ENCODE data around the gene TRHDE.

Gene TRHDE

GRCh38 chr12:72272091-72272661 is at the start of gene TRHDE:
Gene TRHDE, plus strand, starts transcription at chr12:72272370. Its CDS starts 274 bp downstream, at chr12:72272644.
- DNase-seq, result no peak
- peaks cover 62% of the 10 kb centered on the region for H3K27me3 Mint-ChIP-seq
- CTCF ChIA-PET, result interaction anchor here (1.0 kb wide), 1 partner anchor 11 kb away, joined by 3 read pairs; no protein-coding TSS in a partner anchor
- H3K36me3 Mint-ChIP-seq, result peaks cover 4% of the 10 kb centered on the region
- peaks cover 5% of the 10 kb centered on the region for H3K4me1 Mint-ChIP-seq
- H3K4me3 Mint-ChIP-seq, result no peak within 1 kb of the TSS
- no peak within 1 kb of the TSS for H3K27ac Mint-ChIP-seq
- H3K9me3 Mint-ChIP-seq, result no peaks in the 10 kb centered on the region

- H3K4me3 Mint-ChIP-seq, result no peak overlapping the region
- H3K36me3 Mint-ChIP-seq, result no peaks in the 10 kb centered on the region
- H3K9me3 Mint-ChIP-seq, result no peaks in the 10 kb centered on the region
- H3K27me3 Mint-ChIP-seq, result no peaks in the 10 kb centered on the region
- CTCF ChIA-PET, result no interaction called here
- H3K27ac Mint-ChIP-seq, result no peak overlapping the region
- H3K4me1 Mint-ChIP-seq, result no peaks in the 10 kb centered on the region
- no peak for DNase-seq
Measured at GRCh38 chr12:72226510-72226909, 45.7 kb upstream of the TRHDE start.

- H3K4me1 Mint-ChIP-seq, result no peaks in the 10 kb centered on the region
- no peaks in the 10 kb centered on the region for H3K27me3 Mint-ChIP-seq
Measured at GRCh38 chr12:72228424-72228823, 43.7 kb upstream of the TRHDE start.

GRCh38 chr12:72230589-72230988 is 41.6 kb upstream of the TRHDE start:
- Mint-ChIP-seq H3K9me3 (no peaks in the 10 kb centered on the region), H3K27ac (no peak overlapping the region), H3K36me3 (no peaks in the 10 kb centered on the region), H3K27me3 (no peaks in the 10 kb centered on the region), H3K4me1 (no peaks in the 10 kb centered on the region), H3K4me3 (no peak overlapping the region)
- CTCF ChIA-PET, result no interaction called here
- no peak for DNase-seq

More at GRCh38 chr12:72228424-72228823, 43.7 kb upstream of the TRHDE start:
- Mint-ChIP-seq H3K36me3 (no peaks in the 10 kb centered on the region), H3K4me3 (no peak overlapping the region), H3K9me3 (no peaks in the 10 kb centered on the region), H3K27ac (no peak overlapping the region)
- no peak for DNase-seq
- CTCF ChIA-PET, result no interaction called here

GRCh38 chr12:72234886-72235285 is 37.3 kb upstream of the TRHDE start:
- Mint-ChIP-seq H3K27ac (no peak overlapping the region), H3K9me3 (peaks cover 2% of the 10 kb centered on the region), H3K4me1 (no peaks in the 10 kb centered on the region), H3K4me3 (no peak overlapping the region), H3K27me3 (no peaks in the 10 kb centered on the region), H3K36me3 (no peaks in the 10 kb centered on the region)
- DNase-seq, result no peak
- CTCF ChIA-PET, result no interaction called here

- no peak for DNase-seq
- CTCF ChIA-PET, result no interaction called here
- Mint-ChIP-seq H3K27me3 (no peaks in the 10 kb centered on the region), H3K4me3 (no peak overlapping the region), H3K27ac (no peak overlapping the region), H3K36me3 (no peaks in the 10 kb centered on the region), H3K4me1 (no peaks in the 10 kb centered on the region), H3K9me3 (peaks cover 2% of the 10 kb centered on the region)
Measured at GRCh38 chr12:72236071-72236705, 36.0 kb upstream of the TRHDE start.

- CTCF ChIA-PET, result no interaction called here
- Mint-ChIP-seq H3K27me3 (no peaks in the 10 kb centered on the region), H3K4me1 (no peaks in the 10 kb centered on the region), H3K27ac (no peak overlapping the region), H3K36me3 (no peaks in the 10 kb centered on the region), H3K9me3 (peaks cover 2% of the 10 kb centered on the region), H3K4me3 (no peak overlapping the region)
- DNase-seq, result no peak
Measured at GRCh38 chr12:72241552-72241951, 30.6 kb upstream of the TRHDE start.

GRCh38 chr12:72242946-72243345 is 29.2 kb upstream of the TRHDE start:
- no peak overlapping the region for H3K4me3 Mint-ChIP-seq
- DNase-seq, result no peak
- CTCF ChIA-PET, result no interaction called here
- no peaks in the 10 kb centered on the region for H3K36me3 Mint-ChIP-seq
- H3K9me3 Mint-ChIP-seq, result no peaks in the 10 kb centered on the region
- no peaks in the 10 kb centered on the region for H3K27me3 Mint-ChIP-seq
- no peaks in the 10 kb centered on the region for H3K4me1 Mint-ChIP-seq
- H3K27ac Mint-ChIP-seq, result no peak overlapping the region

GRCh38 chr12:72246370-72246769 is 25.8 kb upstream of the TRHDE start:
- no peak for DNase-seq
- Mint-ChIP-seq H3K27me3 (no peaks in the 10 kb centered on the region), H3K27ac (no peak overlapping the region), H3K36me3 (no peaks in the 10 kb centered on the region), H3K4me1 (no peaks in the 10 kb centered on the region), H3K9me3 (peaks cover 7% of the 10 kb centered on the region), H3K4me3 (no peak overlapping the region)
- CTCF ChIA-PET, result no interaction called here

GRCh38 chr12:72250346-72250745 is 21.8 kb upstream of the TRHDE start:
- no peak overlapping the region for H3K4me3 Mint-ChIP-seq
- no peak for DNase-seq
- H3K4me1 Mint-ChIP-seq, result no peaks in the 10 kb centered on the region
- no peaks in the 10 kb centered on the region for H3K27me3 Mint-ChIP-seq
- no peaks in the 10 kb centered on the region for H3K36me3 Mint-ChIP-seq
- H3K9me3 Mint-ChIP-seq, result peaks cover 7% of the 10 kb centered on the region
- no peak overlapping the region for H3K27ac Mint-ChIP-seq
- CTCF ChIA-PET, result no interaction called here

- no peak overlapping the region for H3K4me3 Mint-ChIP-seq
- H3K27ac Mint-ChIP-seq, result no peak overlapping the region
- H3K4me1 Mint-ChIP-seq, result no peaks in the 10 kb centered on the region
- H3K9me3 Mint-ChIP-seq, result no peaks in the 10 kb centered on the region
- no peaks in the 10 kb centered on the region for H3K27me3 Mint-ChIP-seq
- H3K36me3 Mint-ChIP-seq, result no peaks in the 10 kb centered on the region
- DNase-seq, result no peak
- CTCF ChIA-PET, result no interaction called here
Measured at GRCh38 chr12:72256725-72257124, 15.4 kb upstream of the TRHDE start.

GRCh38 chr12:72261885-72262284 is 10.3 kb upstream of the TRHDE start:
- Mint-ChIP-seq H3K4me3 (no peak overlapping the region), H3K4me1 (no peaks in the 10 kb centered on the region), H3K27me3 (no peaks in the 10 kb centered on the region), H3K9me3 (no peaks in the 10 kb centered on the region), H3K27ac (no peak overlapping the region), H3K36me3 (no peaks in the 10 kb centered on the region)
- CTCF ChIA-PET, result interaction anchor here (0.8 kb wide), 1 partner anchor 10 kb away, joined by 3 read pairs; the partner anchor contains the start of gene TRHDE
- DNase-seq, result no peak

- Mint-ChIP-seq H3K9me3 (no peaks in the 10 kb centered on the region), H3K36me3 (no peaks in the 10 kb centered on the region), H3K27ac (no peak overlapping the region), H3K4me1 (no peaks in the 10 kb centered on the region), H3K27me3 (peaks cover 5% of the 10 kb centered on the region), H3K4me3 (no peak overlapping the region)
- CTCF ChIA-PET, result no interaction called here
- DNase-seq, result no peak
Measured at GRCh38 chr12:72264548-72265175, 7.5 kb upstream of the TRHDE start.

- no peak for DNase-seq
- CTCF ChIA-PET, result no interaction called here
- H3K36me3 Mint-ChIP-seq, result no peaks in the 10 kb centered on the region
- H3K27me3 Mint-ChIP-seq, result peaks cover 33% of the 10 kb centered on the region
- H3K27ac Mint-ChIP-seq, result no peak overlapping the region
- no peak overlapping the region for H3K4me3 Mint-ChIP-seq
- peaks cover 5% of the 10 kb centered on the region for H3K4me1 Mint-ChIP-seq
- H3K9me3 Mint-ChIP-seq, result no peaks in the 10 kb centered on the region
Measured at GRCh38 chr12:72267974-72268373, 4.2 kb upstream of the TRHDE start.

GRCh38 chr12:72268386-72268785 is 3.8 kb upstream of the TRHDE start:
- Mint-ChIP-seq H3K4me3 (no peak overlapping the region), H3K27ac (no peak overlapping the region), H3K4me1 (peaks cover 5% of the 10 kb centered on the region), H3K36me3 (no peaks in the 10 kb centered on the region), H3K9me3 (no peaks in the 10 kb centered on the region), H3K27me3 (peaks cover 37% of the 10 kb centered on the region)
- DNase-seq, result no peak
- CTCF ChIA-PET, result no interaction called here

All from activated naive CD4-positive, alpha-beta T cell treated with anti-CD3 and anti-CD28 coated beads, Interleukin-2, amount 10 ng/mL, durations not matched to agents 7 days and 5 days (primary cell).